Renal cortical epithelial cell (primary cell): ENCODE measurements around the gene GABRD. TPM values are rescaled to one million over a fixed set of nuclear protein-coding genes. Genes with fewer than 3 reads are reported as not detected.

Experiments
- DNase-seq: peaks from one replicate; pipeline ENCODE4 v3.0.0-alpha.2; 2011; ENCODE audit warnings: low read depth
- total RNA-seq: library from RNA; depleted of rRNA; stranded (reverse); fragments of >200 nt; gene quantifications from 2 replicates; pipeline ENCODE4 v1.2.3, GENCODE V29; 2014

The GABRD gene
- total RNA-seq, 1 donor from 2014 or later, result not detected

DNA sequence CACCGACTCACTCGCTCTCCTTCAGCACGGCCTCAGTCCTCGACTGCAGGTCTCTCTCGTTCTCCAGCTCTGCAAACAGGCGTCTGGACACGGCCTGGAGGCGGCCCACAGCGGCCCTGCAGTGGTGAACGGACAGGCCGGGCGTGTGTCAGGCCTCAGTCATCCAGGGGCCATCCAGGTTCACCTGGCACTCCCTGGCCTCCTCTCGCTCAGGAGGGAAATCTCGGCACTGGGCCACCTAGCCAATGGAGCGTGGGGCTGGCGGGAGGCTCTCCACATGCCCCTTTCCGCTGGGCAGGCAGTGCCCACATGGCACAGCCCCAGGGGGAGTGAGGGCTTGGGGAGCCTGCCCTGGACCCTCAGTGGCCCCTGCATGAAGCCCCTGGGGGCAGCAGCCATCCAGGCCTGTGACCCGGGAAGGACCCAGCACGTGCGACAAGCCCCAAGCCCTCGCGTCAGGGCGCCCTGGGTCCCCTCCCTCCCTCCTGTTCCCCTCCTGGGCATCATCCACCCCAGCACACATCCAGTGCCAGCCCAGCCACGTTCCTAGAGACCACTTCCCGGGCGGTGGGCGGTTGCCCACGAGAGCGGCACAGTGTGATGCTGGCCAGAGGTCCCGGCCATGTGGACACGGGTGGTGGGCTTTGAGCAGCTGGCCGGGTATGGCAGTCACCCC is 33.6 kb upstream of the GABRD start:
- DNase-seq, result no peak

DNA sequence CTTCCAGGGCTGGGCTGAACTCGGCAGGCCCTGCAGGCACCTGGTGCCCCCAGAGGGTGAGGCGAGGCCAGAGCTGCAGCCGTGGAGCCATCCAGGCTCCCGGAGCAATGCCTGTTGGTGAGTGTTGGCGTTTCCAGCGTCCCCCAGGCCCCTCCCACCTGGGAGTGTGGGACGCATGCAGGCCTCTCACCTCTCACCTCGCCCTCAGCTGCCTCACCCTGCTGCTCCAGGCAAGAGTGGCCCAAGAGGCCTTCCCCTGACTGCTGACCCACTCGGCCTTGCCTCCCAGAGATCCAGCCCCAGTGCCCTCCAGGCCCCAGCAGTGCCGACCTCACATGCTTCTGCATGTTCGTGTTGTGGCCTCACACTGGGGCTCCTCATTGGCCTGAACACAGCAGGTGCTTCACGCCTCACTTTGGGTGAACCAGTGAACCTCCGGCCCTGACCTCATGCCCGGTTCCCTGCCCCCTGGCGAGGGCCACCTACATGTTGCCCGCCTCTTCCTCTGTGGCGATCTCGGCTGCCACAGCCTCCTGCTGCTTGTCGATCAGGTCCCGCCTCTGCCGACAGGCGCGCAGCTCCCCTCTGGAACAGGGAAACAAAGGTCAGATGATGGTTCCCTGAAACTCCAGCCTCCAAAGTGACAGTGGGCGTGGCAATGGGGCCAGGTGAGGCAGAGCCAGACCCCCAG is 32.5 kb upstream of the GABRD start:
- no peak for DNase-seq

DNA sequence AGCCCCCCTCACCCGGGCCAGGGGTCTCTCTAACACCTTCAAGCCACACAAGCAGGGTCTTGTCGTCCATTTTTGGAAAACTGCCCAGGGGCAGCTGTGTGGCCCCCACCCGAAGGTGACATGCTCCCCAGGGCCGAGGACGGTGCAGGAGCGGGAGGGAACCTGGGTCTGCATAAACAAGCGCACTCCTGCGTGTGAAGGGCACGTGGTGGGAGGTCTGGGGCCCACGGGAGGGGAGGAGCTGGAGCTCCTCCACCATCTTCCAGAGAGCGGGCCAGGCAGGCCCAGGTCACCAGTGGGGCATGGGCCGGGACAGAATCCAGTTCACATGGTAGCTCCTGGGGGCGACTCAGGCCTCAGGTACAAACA is 32.0 kb upstream of the GABRD start:
- no peak for DNase-seq

DNA sequence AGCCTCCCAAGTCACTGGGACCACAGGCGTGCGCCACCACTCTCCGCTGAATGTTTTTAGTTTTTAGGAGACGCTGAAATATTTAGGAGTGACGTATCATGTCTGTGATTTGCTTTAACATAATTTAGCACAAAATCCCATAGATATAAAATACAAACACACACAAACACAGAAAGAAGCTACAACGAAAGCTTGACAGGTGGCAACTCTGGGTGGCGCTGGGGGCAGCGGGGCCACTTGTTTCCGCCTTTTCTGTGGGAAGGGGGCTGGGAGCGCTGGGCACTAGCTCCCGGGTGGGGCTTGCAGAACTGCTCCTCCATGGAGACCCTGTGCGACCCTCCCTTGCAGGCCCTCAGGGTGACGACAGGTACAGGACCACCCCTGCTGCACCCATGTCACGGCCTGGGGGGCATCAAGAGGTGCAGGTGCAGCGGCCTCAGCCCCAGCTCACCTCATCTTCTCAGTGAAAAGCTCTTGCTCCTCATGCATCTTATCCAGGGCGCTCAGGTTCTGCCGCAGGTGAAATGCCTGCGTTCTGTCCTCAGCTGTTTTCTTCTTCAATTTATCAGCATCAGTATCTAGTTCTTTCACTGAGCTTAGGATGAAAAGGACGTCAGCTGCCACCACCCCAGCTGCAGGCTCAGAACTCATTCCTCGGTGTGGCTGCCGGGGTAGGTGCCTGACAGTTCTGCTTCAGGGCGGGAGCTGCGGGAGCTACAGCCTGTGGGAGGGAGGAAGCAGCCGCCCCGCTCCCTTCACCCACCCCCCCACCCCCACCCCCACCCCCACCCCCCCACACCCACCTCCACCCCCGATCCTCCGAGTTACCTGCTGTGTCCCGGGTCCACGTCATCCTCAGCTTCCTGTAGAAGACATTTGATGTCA is 30.8 kb upstream of the GABRD start:
- DNase-seq, result no peak

DNA sequence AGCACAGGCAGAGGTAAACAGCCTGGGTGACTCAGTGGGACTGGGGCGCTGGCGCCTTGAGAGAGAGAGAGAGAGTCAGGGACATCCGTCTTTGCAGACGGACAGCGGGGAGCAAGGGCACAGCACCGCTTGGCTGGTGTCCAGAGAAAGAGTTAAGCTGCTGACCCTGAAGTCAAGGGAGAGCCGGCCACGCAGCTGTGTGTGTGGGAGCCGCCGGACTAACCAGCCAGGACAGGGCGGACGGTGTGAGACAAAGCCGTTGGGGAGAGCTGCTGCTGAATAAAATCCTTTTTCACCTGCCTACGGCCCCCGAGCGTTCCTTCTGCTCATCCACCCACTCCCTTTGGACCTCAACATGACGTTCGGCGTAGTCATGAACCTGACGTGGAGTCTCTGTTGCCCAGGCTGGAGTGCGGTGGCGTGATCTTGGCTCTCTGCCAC is 30.0 kb upstream of the GABRD start:
- peak; percentile 29 for DNase-seq

DNA sequence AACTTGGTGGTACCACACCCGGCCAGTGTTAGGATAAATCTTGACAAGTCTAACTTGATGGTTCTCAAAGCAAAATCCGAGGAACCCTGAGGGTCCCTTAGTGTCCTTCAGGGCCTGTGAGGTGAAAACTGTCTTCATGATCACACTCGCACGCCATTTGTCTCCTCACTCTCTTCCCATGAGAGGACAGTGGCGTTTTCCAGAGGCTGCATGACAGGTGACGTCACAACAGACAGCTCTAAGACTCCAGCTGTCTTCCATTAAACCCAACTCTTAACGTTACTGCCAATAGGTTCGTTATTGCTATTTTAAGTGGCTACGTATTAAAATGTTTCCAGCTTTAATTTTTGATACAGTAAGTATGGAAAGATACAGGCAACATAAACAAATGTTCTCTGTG is 29.4 kb upstream of the GABRD start:
- DNase-seq, result no peak

DNA sequence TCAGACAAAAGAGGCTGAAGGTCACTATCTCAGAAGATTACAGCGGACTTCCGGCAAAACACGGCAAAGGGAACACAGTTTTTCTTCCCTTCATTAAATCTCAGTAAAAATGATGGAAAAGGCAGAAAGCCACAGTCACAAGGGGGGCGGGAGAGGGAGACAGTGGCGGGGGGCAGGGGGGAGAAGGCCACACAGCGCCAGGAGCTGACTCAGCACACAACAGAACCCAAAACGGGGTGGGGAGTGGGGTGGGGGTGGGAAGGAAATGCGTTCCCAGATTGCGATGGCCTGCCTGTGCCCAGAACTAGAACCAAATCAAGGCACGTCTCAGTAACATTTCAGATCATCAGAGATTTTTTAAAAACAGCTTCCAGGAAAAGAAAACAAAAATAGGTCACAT is 28.9 kb upstream of the GABRD start:
- DNase-seq, result no peak

DNA sequence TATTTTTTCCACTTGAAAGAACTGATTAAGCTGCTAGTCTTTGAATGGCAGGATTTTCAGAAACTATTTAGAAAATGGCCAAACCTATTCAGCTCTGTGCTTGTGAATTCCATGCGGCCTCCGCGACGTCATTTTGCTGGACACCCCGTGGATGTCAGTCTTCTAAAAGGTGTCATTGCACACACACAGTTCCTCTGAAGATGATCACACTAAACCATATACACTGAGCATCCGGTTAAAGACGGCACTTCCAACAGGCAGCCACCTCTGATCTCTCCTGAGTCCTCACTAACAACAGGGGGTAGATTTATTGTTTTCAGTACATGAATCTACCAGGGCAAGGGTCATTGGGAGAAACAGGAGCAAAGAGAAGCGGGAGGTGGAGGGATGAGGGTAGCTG is 24.6 kb upstream of the GABRD start:
- DNase-seq, result no peak

DNA sequence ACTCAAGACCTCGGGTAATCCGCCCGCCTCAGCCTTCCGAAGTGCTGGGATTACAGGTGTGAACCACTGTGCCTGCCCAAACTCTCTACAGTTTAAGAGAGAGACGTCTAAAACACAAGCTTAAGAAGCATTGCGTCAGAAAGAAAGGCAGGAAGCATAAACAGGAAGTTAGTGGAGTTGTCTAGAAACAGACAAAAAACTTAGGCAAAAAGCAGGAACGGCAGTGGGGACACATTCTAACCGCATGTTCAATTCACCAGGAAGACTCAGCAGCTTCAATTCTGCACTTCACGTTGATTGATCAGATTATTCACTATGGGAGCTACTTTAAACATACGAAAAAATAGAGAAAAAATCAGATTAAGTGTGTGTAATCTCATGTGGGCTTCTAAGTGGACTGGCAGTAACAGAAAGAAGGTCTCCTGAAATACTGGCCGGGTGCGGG is 22.9 kb upstream of the GABRD start:
- DNase-seq, result no peak

DNA sequence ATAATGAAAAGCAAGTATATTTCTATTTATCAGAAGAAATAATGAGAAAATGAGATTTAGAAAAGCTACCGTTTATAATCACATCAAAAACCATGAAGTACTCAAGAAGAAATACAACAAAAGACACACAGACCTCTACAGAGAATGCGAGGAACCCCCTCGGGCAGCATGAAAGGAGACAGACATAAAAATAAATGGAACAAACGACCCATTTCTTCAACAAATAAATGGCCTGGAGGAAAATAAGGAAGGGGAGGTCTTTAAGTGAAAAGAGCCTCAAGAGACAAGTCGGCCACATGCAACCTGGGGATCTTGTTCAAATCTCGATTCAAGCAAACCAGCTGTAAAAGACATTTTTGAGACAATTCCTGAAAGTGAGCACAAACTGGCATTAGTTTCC is 21.6 kb upstream of the GABRD start:
- no peak for DNase-seq

DNA sequence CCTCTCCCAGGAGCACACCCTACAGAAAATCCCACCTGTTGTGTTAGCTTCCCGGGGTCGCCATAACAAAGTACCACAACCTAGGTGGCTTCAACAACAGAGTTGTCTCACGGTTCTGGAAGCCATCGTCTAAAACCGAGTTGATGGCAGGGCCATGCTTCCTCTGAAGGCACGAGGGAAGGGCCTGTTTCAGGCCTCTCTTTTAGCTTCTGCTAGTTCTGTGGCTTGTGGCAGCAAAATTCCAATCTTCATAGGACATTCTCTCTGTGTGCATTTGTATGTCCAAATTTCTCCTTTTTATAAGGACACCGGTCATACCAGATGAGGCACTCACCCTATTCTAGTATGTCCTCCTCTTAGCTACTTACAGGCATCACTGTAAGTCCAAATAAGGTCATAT is 18.7 kb upstream of the GABRD start:
- DNase-seq, result no peak

DNA sequence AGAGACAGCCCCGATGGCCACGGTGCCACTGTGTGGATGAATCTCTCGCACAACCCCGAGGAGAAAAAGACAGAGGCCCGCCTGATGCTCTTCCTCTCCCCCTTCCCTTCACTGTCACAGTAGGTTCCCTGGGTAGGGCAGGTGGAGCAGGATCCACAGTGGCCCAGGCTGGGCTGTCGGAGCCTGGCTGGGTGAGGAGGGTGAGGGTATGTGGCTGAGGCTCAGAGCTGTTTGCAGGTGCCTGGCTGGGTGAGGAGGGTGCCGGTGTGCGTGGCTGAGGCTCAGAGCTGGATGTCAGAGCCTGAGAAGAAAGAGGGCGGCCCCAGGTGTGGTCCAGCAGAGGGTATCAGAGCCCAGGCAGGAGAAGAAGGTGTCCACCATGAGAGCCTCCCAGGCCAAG is 18.3 kb upstream of the GABRD start:
- no peak for DNase-seq

DNA sequence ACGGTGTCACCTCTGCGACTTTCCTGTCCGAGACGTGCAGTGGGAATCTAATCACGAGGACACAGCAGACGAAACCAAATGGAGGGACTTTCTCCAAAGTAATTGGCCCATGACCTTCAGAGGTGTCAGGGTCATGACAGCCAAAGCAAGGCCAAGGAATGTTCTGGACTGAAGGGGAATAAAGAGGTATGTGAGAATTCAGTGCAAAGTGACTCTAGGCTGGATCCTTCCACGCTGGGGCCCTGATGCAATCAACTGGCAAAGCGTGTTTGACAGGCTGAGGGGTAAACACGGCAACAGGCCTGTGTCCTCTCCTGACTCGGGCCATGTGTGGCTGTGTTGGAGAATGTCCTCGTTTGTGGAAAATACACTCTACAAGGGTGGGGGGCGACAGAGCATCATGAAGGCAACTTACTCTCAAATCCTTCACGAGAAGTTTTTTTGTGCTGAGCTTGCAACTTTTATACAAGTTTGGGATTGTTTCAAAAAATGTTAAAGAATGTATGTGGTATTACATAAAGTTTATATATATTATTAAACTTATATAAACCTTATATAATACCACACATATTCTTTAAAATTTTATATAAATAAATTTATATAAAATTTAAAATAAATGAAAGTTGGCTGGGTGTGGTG is 17.3 kb upstream of the GABRD start:
- no peak for DNase-seq

DNA sequence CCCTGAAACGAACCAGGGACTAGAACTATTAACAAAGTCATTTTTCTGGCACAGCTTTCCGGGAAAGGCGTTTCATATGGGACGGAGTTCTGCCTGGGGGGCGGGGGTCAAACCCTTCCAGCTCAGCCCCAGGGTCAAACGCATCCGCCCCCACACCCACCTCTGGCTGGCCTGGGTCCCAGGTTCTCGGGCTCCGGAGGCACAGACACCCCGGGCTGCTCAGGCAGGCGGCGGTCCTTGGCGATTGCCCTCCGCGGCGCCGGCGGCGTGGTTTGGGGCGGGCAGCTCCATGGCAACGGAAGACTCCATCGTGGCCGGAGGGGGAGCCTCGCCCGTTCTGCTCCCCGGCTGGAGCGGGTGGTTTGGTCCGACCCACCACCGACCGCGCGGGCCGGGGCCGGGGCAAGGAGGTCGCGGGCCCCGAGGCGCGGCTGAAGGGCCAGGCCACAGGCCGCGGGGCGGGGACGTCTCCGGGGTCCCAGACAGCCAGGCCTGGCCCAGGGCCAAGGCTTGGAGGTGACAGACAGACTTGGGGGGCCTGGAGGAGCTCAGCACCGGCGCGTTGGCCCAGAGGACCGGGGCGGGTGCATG is 15.5 kb upstream of the GABRD start, which contains the start of gene CFAP74:
TSS of gene CFAP74 (minus strand) at position 246 of the 591 bp plus-strand sequence. CDS start 12,830 bp downstream, outside the sequence.
- no peak for DNase-seq

DNA sequence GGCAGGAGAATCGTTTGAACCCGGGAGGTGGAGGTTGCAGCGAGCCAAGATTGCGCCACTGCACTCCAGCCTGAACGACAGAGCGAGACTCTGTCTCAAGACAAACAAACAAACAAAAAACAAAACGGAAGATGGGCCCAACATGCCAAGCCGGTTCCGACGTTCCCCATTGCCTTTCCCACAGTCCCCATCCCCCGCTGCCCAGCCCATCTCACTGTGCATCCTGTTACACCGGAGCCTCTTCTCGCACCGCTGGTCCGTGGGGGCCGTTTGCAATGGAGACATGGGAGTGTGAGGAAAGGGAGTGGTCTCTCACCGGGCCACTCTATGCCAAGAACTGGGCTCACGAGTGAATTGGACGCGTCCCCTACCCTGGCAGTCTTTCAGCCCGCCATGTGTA is 14.3 kb upstream of the GABRD start:
- no peak for DNase-seq

DNA sequence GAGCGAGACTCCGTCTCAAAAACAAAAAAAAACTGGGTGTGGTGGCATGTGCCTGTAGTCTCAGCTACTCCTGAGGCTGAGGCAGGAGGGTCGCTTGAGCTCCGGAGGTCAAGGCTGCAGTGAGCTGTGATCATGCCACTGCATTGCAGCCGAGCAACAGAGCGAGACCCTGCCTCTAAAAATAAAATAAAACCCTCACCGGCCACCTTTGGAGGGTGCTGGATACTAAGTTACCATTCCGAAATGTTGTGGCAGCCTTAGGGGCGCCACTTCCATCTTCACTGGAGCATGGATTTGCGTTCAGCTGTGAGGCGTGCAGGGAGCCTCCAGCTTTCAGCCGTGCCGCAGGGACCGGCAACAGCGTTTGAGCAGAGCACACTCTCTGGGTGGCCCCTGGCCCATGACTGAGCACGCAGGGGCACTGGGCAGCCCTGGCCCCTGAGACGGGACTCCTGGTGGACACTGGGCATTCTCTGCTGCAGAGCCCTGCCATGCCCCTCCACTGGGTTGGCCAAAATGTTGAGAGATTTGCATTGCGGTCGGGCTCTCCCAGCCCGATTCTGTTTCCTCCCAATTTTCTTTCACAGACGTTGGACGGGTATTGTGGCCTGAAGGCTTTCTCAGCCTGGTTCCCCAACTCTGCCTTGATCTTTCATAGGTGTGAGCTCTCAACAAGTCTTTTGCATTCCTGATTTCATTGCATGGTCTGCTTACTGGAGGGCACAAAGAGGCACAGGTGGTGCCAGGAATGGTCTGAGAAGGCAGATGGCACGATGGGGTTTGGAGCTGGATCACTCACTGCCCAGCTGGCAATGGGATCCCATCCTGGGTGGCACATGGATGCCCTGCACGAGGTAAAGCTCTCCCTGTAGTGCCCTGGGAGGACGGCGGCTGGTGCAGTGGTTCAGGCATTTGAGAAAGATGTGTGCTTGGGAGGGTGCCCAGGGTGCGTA is 9.8 kb upstream of the GABRD start:
- no peak for DNase-seq

DNA sequence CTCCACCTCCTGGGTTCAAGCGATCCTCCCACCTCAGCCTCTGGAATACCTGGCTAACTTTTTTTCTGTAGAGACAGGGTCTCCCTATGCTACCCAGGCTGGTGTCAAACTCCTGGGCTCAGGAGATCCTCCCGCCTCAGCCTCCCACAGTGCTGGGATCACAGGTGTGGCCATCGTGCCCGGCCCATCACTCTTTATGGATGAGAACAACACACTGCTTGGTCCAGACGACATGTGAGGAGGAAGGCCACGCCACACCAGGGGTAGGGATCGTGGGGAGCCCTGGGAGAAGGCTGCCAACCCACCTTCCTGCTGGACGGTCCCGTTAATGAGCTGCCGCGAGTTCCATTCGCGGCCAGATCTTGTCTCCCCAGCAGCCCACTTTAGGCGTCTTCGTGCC is 5.0 kb upstream of the GABRD start:
- no peak for DNase-seq

DNA sequence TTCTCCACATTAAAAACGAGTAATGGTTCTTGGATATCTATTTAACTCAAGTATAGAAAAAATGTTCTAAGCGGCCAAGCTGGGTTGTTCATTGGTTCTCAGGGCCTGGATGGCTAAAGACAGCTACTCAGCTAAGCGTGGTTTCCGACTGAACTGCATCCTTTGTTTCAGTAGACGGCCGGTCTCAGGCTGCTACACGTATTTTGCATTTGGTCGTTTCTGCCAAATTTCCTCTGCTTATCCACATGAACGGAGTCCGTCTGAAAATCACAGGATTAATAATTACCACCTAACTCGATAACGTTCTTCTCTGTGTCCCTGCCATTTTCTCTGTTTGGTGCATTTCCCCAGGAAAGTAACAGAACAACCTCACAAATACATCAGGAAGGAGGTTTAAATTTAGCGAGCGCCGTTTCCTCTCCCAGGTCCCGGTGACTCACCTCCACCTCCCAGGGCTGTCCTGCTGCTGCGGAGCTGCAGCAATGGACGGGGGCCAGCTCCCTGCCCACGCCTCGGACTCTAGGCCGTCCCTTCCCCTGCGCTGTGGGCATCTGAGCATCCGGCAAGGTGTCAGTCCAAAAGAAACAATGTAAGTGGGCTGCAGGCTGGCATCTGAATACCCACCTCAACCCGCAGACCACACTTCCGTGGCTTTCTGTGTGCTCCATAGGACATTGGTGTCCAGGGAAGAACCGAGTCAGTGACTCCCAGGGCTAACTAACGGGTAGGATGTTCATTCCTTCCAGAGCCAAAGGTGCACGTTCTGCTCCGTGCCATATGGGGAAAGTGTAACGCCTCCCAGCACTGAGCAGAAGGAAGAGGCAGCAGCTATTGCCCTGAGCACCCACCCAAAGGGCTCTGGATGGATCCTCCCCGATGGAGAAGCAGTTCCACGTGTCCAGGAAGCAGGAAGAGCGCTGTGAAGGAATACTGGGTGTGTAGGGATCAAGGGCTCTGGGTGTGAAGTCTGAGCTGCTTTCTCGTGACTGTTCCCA is 4.1 kb upstream of the GABRD start:
- DNase-seq, result peak; percentile 3

DNA sequence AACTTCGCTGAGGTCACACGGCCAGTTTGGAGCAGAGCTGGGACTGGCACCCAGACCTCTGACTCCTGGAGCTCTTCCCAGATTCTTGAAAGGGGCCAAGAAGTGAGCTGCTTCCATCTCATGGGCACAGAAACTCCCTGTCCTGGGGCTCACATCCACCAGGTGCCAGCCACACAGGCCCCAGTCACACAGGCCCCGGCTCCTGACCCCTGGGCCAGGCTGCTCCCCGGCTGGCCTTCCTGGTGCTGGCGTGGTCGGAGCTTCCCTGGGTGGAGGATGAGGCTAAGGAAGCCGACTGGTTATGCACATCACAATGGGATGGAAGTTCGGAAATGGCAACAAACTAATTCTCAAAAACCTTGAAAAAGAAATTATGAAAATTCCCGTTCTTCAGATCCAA is 3.0 kb upstream of the GABRD start:
- no peak for DNase-seq
